ENCODE data around the gene ARSG. TPM values are rescaled to one million over a fixed set of nuclear protein-coding genes. Genes with fewer than 3 reads are reported as not detected.

Gene ARSG
- total and polyA plus RNA-seq, 2 experiments from 2014 or later, result 1.7 to 5.1 TPM

GRCh38 chr17:68296217-68297191 is 5.2 kb downstream of the ARSG start:
- Histone ChIP-seq H3K27ac (ENCODE audit: low read depth) (no peak overlapping the region), H3F3A (replicated peaks; ENCODE audit: low read depth) (peaks cover 15% of the 10 kb centered on the region; the same call in 1 of the 2 replicates), H2AFZ (no peak overlapping the region), H3K4me3 (no peak overlapping the region), H4K20me1 (replicated peaks; ENCODE audit: insufficient read depth) (no peaks in the 10 kb centered on the region), H3K79me2 (replicated peaks; ENCODE audit: insufficient read depth) (no peaks in the 10 kb centered on the region), H3K4me1 (ENCODE audit: insufficient read depth) (peaks cover 44% of the 10 kb centered on the region), H3K36me3 (ENCODE audit: insufficient read depth) (no peaks in the 10 kb centered on the region), H3K9me2 (ENCODE audit: insufficient read depth) (no peaks in the 10 kb centered on the region), H3K27me3 (ENCODE audit: insufficient read depth) (peaks cover 31% of the 10 kb centered on the region), H3K4me2 (peak overlapping the region; percentile 2; the same call in 1 of the 2 replicates)
- DNase-seq (ENCODE audit: low spot score) (peak; percentile 67), ATAC-seq (peak; percentile 7)
- peaks cover 25% of the 10 kb centered on the region for H3K27me3 Mint-ChIP-seq (ENCODE audit: insufficient read depth, low read depth, poor library complexity)
- no peaks in the 10 kb centered on the region for H3K9me3 Mint-ChIP-seq
- no peak overlapping the region for H3K27ac Mint-ChIP-seq
- no peaks in the 10 kb centered on the region for H3K36me3 Mint-ChIP-seq (ENCODE audit: low read depth)
- TF ChIP-seq NANOG (IDR thresholded peaks at IDR 0.05; ENCODE audit: borderline replicate concordance) (no peak), EZH2 (IDR thresholded peaks at IDR 0.05; ENCODE audit: low read depth, unreplicated experiment) (no peak), ETS1 (IDR thresholded peaks at IDR 0.05) (no peak), JUNB (IDR thresholded peaks at IDR 0.05; ENCODE audit: unreplicated experiment) (no peak), REST (IDR thresholded peaks at IDR 0.05; ENCODE audit: unreplicated experiment) (no peak), ZNF462 (CRISPR knock-in tag; IDR thresholded peaks at IDR 0.05) (peak; percentile 48), CTCF (conservative IDR thresholded peaks at IDR 0.05; ENCODE audit: low read depth in 2 of 2) (no peak), POLR2AphosphoS5 (IDR thresholded peaks at IDR 0.05; ENCODE audit: low read depth) (no peak), ZNF114 (CRISPR knock-in tag; IDR thresholded peaks at IDR 0.05) (no peak), EZH2phosphoT487 (IDR thresholded peaks at IDR 0.05; ENCODE audit: unreplicated experiment) (no peak), CREB1 (CRISPR knock-in tag; IDR thresholded peaks at IDR 0.05; ENCODE audit: low read depth) (peak; percentile 15; the same call in 1 of the 2 replicates), ZNF331 (CRISPR knock-in tag; IDR thresholded peaks at IDR 0.05; ENCODE audit: low read depth) (no peak), STAT1 (IDR thresholded peaks at IDR 0.05; ENCODE audit: unreplicated experiment) (no peak)
- H3K4me1 Mint-ChIP-seq, result peaks cover 42% of the 10 kb centered on the region
- no peak overlapping the region; the same call in 2 of the 3 replicates for H3K4me3 Mint-ChIP-seq
